HG03280 (cell line): ENCODE results near the gene MICOS13.

Experiments used
- ATAC-seq: cut with Tn5 transposase; IDR thresholded peaks from one replicate; pipeline ENCODE4 v1.9.1; 2021; ENCODE audit warnings: mild to moderate bottlenecking, moderate library complexity; ENCODE audit not compliant: unreplicated experiment

MICOS13 gene

GRCh38 chr19:5631567-5632240, 48.6 kb downstream of the MICOS13 start:
- ATAC-seq = no peak

DNA sequence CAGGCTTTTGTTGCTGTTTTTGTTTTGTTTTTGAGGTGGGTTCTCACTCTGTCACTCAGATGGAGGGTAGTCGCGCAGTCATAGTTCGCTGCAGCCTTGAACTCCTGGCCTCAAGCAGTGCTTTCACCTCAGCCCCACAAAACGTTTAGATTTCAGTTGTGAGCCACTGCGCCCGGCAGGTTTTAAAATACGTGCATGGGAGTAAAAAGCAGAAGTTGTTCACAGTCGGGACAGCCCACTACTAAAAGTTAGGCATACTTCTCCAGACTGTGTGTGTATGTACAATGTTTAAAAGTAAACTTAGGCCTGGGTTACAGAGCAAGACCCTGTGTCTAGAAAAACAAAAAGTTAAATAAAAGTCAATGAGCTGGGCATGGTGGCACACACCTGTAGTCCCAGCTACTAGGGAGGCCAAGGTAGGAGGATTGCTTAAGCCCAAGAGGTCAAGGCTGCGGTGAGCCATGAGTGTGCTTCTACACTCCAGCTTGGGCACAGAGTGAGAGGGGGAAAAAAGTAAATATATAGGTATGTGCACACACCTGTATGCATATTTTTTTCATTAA, 51.3 kb downstream of the MICOS13 start:
- no peak for ATAC-seq

GRCh38 chr19:5628461-5628860, 51.9 kb downstream of the MICOS13 start:
- no peak for ATAC-seq
